Stomach (tissue), 4 donors: ENCODE measurements around the gene RBFOX1.

Source experiments
- POLR2A ChIP-seq, 4 donors: fragments of 450-650 bp; IDR thresholded peaks; one replicate each; pipeline ENCODE4 v1.6.1; 2016; ENCODE audit warnings: antibody characterized with exemption in 4 of 4, control low read depth in 2 of 4, mild to moderate bottlenecking in 1 of 4, moderate library complexity in 1 of 4
- POLR2AphosphoS5 ChIP-seq, 3 donors: sonication (generic); formaldehyde crosslinking; IDR thresholded peaks; one replicate each; pipeline ENCODE4 v1.6.1; 2016; ENCODE audit warnings: antibody characterized with exemption in 3 of 3
- TF ChIP-seq, protein P1 (sequence below), 7 experiments: fragments of 450-650 bp in 4 of 7; fragments of 200-600 bp in 3 of 7; sonication (generic) in 3 of 7; IDR thresholded peaks; one replicate each; pipeline ENCODE4 v1.5.1; 2016 to 2019; ENCODE audit warnings: antibody characterized with exemption in 7 of 7, control low read depth in 2 of 7, mild to moderate bottlenecking in 1 of 7

DNA sequence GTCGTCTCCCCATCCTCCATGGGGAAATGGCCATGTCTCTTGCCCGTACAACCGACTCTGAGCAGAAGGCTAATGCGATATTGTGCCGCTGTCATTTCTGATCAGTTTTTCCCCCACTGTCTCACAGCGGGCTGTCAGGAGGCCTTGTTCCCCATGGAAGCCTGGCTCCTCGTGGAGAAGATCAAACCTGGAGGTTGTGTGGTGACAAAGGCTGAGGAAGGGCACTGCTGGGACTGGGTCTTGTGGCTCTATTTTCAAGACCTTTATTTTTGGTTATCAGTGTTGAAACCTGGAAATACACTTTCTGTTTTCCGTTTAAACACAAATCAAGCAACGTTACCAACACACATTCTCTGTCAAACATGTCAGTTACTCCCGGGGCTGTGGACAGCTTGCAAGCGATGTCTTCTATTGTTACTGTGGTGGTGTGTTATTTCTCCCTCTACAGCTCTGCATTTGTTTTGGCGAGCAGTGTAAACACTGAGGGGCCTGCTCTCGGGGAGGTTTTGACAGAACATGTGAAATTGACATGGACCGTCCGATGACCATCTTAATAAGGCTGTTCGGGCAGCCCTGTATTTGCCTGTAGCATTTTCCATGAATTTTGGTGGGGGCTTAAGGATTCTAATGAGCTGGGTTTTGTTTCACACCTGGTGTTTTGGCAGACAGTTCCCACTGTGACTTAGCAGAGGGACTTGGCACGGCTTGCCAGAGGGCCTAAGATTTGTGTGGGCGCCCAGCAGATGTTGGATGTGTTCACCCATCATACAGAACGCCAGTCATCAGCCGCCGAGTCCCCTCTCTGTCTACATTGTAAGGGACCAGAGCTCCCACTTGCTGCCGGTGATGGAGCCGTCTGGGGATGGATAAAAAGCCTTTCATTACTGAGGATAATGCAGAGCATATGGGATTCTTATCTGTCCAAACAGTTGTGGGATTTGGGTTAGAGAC, 12.5 kb downstream of the RBFOX1 start:
- TF ChIP-seq POLR2AphosphoS5 (IDR thresholded peaks at IDR 0.05) (no peak), POLR2A (IDR thresholded peaks at IDR 0.05) (no peak)
- TF ChIP-seq, protein P1, sequence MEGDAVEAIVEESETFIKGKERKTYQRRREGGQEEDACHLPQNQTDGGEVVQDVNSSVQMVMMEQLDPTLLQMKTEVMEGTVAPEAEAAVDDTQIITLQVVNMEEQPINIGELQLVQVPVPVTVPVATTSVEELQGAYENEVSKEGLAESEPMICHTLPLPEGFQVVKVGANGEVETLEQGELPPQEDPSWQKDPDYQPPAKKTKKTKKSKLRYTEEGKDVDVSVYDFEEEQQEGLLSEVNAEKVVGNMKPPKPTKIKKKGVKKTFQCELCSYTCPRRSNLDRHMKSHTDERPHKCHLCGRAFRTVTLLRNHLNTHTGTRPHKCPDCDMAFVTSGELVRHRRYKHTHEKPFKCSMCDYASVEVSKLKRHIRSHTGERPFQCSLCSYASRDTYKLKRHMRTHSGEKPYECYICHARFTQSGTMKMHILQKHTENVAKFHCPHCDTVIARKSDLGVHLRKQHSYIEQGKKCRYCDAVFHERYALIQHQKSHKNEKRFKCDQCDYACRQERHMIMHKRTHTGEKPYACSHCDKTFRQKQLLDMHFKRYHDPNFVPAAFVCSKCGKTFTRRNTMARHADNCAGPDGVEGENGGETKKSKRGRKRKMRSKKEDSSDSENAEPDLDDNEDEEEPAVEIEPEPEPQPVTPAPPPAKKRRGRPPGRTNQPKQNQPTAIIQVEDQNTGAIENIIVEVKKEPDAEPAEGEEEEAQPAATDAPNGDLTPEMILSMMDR (IDR thresholded peaks at IDR 0.05): no peak
